ENCODE measurements around the gene ZNF197. TPM values are rescaled to one million over a fixed set of nuclear protein-coding genes. Genes with fewer than 3 reads are reported as not detected.
A peak's percentile ranks its signal among the peaks of the same experiment; 100 is the strongest.

The ZNF197 gene
- total and polyA plus RNA-seq, 2 of the 13 experiments (the other 11 are each of a cell fraction or from before 2014, with no cell fraction given) = 1.8 to 6.8 TPM

GRCh38 chr3:44584646-44585501, 40.0 kb upstream of the ZNF197 start, which contains the start of gene ZNF660 (continued):
- TF ChIP-seq CENPT (CRISPR knock-in tag; IDR thresholded peaks at IDR 0.05; ENCODE audit: low read depth) (no peak), FOXK2 (IDR thresholded peaks at IDR 0.05) (no peak), ZFAT (CRISPR knock-in tag; conservative IDR thresholded peaks at IDR 0.05) (no peak), CREB1 (IDR thresholded peaks at IDR 0.05) (no peak), CREB1 (CRISPR knock-in tag; IDR thresholded peaks at IDR 0.05) (peak; percentile 66), ZNF891 (CRISPR knock-in tag; IDR thresholded peaks at IDR 0.05) (0 out of 2 replicates have a peak, but pooled peaks have one; percentile 19), RNF2 (conservative IDR thresholded peaks at IDR 0.05; ENCODE audit: low read depth) (no peak), MEIS2 (CRISPR knock-in tag; IDR thresholded peaks at IDR 0.05) (no peak), ZEB1 (IDR thresholded peaks at IDR 0.05; ENCODE audit: insufficient replicate concordance, low read depth) (no peak), ZNF510 (CRISPR knock-in tag; IDR thresholded peaks at IDR 0.05; ENCODE audit: low read depth) (no peak), ZNF570 (CRISPR knock-in tag; IDR thresholded peaks at IDR 0.05; ENCODE audit: borderline replicate concordance) (no peak), ZMYM3 (CRISPR knock-in tag; IDR thresholded peaks at IDR 0.05) (no peak), XRCC5 (optimal IDR thresholded peaks at IDR 0.05; ENCODE audit: low read length) (no peak), ZFY (CRISPR knock-in tag; IDR thresholded peaks at IDR 0.05) (peak; percentile 87), SAFB2 (CRISPR knock-in tag; IDR thresholded peaks at IDR 0.05; ENCODE audit: borderline replicate concordance, low read depth) (no peak), TFAP4 (IDR thresholded peaks at IDR 0.05; ENCODE audit: borderline replicate concordance, low read depth) (no peak), ZNF143 (CRISPR knock-in tag; IDR thresholded peaks at IDR 0.05) (no peak), NFYC (CRISPR knock-in tag; IDR thresholded peaks at IDR 0.05) (peak; percentile 57), NFRKB (IDR thresholded peaks at IDR 0.05) (no peak), E2F1 (CRISPR knock-in tag; IDR thresholded peaks at IDR 0.05) (no peak), POLR2AphosphoS5 (IDR thresholded peaks at IDR 0.05; ENCODE audit: low read depth, low read length) (peak; percentile 53; the same call in 1 of the 2 replicates), SNAPC2 (CRISPR knock-in tag; IDR thresholded peaks at IDR 0.05) (no peak), ZNF33B (CRISPR knock-in tag; IDR thresholded peaks at IDR 0.05) (no peak), NAIF1 (CRISPR knock-in tag; IDR thresholded peaks at IDR 0.05; ENCODE audit: borderline replicate concordance) (no peak), ZC3H13 (CRISPR knock-in tag; IDR thresholded peaks at IDR 0.05) (0 out of 2 replicates have a peak, but pooled peaks have one; percentile 33), CBFB (CRISPR knock-in tag; IDR thresholded peaks at IDR 0.05) (no peak), SOX6 (IDR thresholded peaks at IDR 0.05) (no peak), SOX6 (CRISPR knock-in tag; IDR thresholded peaks at IDR 0.05) (0 out of 2 replicates have a peak, but pooled peaks have one; percentile 12), ZNF709 (CRISPR knock-in tag; IDR thresholded peaks at IDR 0.05) (no peak), ZKSCAN1 (IDR thresholded peaks at IDR 0.05; ENCODE audit: low read length) (no peak), ZNF451 (CRISPR knock-in tag; IDR thresholded peaks at IDR 0.05) (no peak), SP2 (CRISPR knock-in tag; IDR thresholded peaks at IDR 0.05) (no peak), ZFP1 (CRISPR knock-in tag; IDR thresholded peaks at IDR 0.05) (no peak), SETDB1 (CRISPR knock-in tag; IDR thresholded peaks at IDR 0.05; ENCODE audit: borderline replicate concordance) (no peak), ZMYM4 (CRISPR knock-in tag; IDR thresholded peaks at IDR 0.05) (peak; percentile 57; the same call in 1 of the 2 replicates)
